HFFc6 (cell line): ENCODE data around the gene CHD2. TPM values are rescaled to one million over a fixed set of nuclear protein-coding genes. Genes with fewer than 3 reads are reported as not detected.

Experiments
- DNase-seq: peaks from one replicate; pipeline ENCODE4 v3.0.0-alpha.2; 2018
- H3K27ac Mint-ChIP-seq: 2 replicates; pipeline ENCODE4 v1.8.0; 2020; ENCODE audit warnings: mild to moderate bottlenecking, mixed read lengths
- H3K27me3 Mint-ChIP-seq: 2 replicates; pipeline ENCODE4 v1.8.0; 2021; ENCODE audit warnings: mild to moderate bottlenecking, moderate library complexity, mixed read lengths; ENCODE audit not compliant: insufficient read depth
- H3K36me3 Mint-ChIP-seq: 2 replicates; pipeline ENCODE4 v1.8.0; 2021; ENCODE audit warnings: low read depth, mixed read lengths
- H3K4me1 Mint-ChIP-seq: 2 replicates; pipeline ENCODE4 v1.8.0; 2020; ENCODE audit warnings: low read depth, mixed read lengths
- H3K4me3 Mint-ChIP-seq: 2 replicates; pipeline ENCODE4 v1.8.0; 2020; ENCODE audit warnings: mild to moderate bottlenecking, moderate library complexity, mixed read lengths
- H3K9me3 Mint-ChIP-seq: 2 replicates; pipeline ENCODE4 v1.8.0; 2020; ENCODE audit warnings: mild to moderate bottlenecking, mixed read lengths
- CTCF ChIP-seq: fragments of 200-600 bp; sonication (generic); IDR thresholded peaks from 2 replicates; pipeline ENCODE4 v1.5.0; 2021; ENCODE audit warnings: antibody characterized with exemption, mild to moderate bottlenecking
- total RNA-seq, 6 experiments: library from RNA; stranded (reverse); fragmentation: NEBNext Ultra II Directional; extraction: Animal tissue kit (Norgen Biotek cat#: 25700); gene quantifications; 2 replicates in 1 of 6; 3 replicates in 5 of 6; pipeline ENCODE4 v1.2.3, GENCODE V29; 2021

Gene CHD2
- total RNA-seq, 6 experiments from 2014 or later: 47.5 to 65.3 (median 57.2) TPM

GRCh38 chr15:93068581-93069199, 168.6 kb downstream of the CHD2 start:
- DNase-seq: no peak
- Mint-ChIP-seq H3K4me3 (no peak overlapping the region), H3K9me3 (no peaks in the 10 kb centered on the region), H3K4me1 (peaks cover 13% of the 10 kb centered on the region), H3K36me3 (no peaks in the 10 kb centered on the region), H3K27me3 (peaks cover 28% of the 10 kb centered on the region), H3K27ac (no peak overlapping the region)
- no peak for TF ChIP-seq CTCF

GRCh38 chr15:93070132-93070531, 170.0 kb downstream of the CHD2 start:
- H3K4me3 Mint-ChIP-seq: no peak overlapping the region
- no peaks in the 10 kb centered on the region for H3K36me3 Mint-ChIP-seq
- H3K27me3 Mint-ChIP-seq: peaks cover 35% of the 10 kb centered on the region
- peaks cover 13% of the 10 kb centered on the region for H3K4me1 Mint-ChIP-seq
- no peaks in the 10 kb centered on the region for H3K9me3 Mint-ChIP-seq
- H3K27ac Mint-ChIP-seq: no peak overlapping the region
- DNase-seq: no peak
- TF ChIP-seq CTCF: no peak

GRCh38 chr15:93070551-93071296, 170.6 kb downstream of the CHD2 start:
- H3K36me3 Mint-ChIP-seq: no peaks in the 10 kb centered on the region
- no peak overlapping the region for H3K27ac Mint-ChIP-seq
- TF ChIP-seq CTCF: no peak
- no peaks in the 10 kb centered on the region for H3K9me3 Mint-ChIP-seq
- peaks cover 13% of the 10 kb centered on the region for H3K4me1 Mint-ChIP-seq
- H3K27me3 Mint-ChIP-seq: peaks cover 38% of the 10 kb centered on the region
- H3K4me3 Mint-ChIP-seq: no peak overlapping the region
- DNase-seq: no peak

- H3K27ac Mint-ChIP-seq: no peak overlapping the region
- peak overlapping the region; percentile 87 for H3K4me3 Mint-ChIP-seq
- H3K36me3 Mint-ChIP-seq: no peaks in the 10 kb centered on the region
- no peak for TF ChIP-seq CTCF
- peaks cover 38% of the 10 kb centered on the region for H3K27me3 Mint-ChIP-seq
- H3K4me1 Mint-ChIP-seq: peaks cover 13% of the 10 kb centered on the region
- no peaks in the 10 kb centered on the region for H3K9me3 Mint-ChIP-seq
- DNase-seq: no peak
Measured at GRCh38 chr15:93071469-93071936, 171.4 kb downstream of the CHD2 start.

GRCh38 chr15:93072011-93072410, 171.9 kb downstream of the CHD2 start:
- no peaks in the 10 kb centered on the region for H3K36me3 Mint-ChIP-seq
- no peak for DNase-seq
- TF ChIP-seq CTCF: no peak
- H3K4me3 Mint-ChIP-seq: peak overlapping the region; percentile 87
- peaks cover 13% of the 10 kb centered on the region for H3K4me1 Mint-ChIP-seq
- H3K9me3 Mint-ChIP-seq: no peaks in the 10 kb centered on the region
- H3K27ac Mint-ChIP-seq: no peak overlapping the region
- H3K27me3 Mint-ChIP-seq: peaks cover 42% of the 10 kb centered on the region
